HCT116 (cell line): Measurements from ENCODE around the gene PRSS33. TPM values are rescaled to one million over a fixed set of nuclear protein-coding genes. Genes with fewer than 3 reads are reported as not detected.

ENCODE experiments used
- ATAC-seq: fragments of 200-7000 bp; cut with Tn5 transposase; 2 replicates; pipeline ENCODE4 v1.9.1; 2020; ENCODE audit warnings: mild to moderate bottlenecking, moderate library complexity
- BruUV-seq: library from RNA; stranded (reverse); fragments of 400-500 nt; replicated peaks from 2 replicates; lab custom pipeline; 2021; lab: Mats Ljungman, UMichigan
- CTCF ChIA-PET: fragments of 300-600 bp; sonication (Branson Sonifier 250); formaldehyde crosslinking; loops from one replicate; lab custom pipeline; 2021; ENCODE audit warnings: antibody characterized with exemption; lab: Charles Lee
- POLR2A ChIA-PET: fragments of 300-600, 350-600 bp; sonication (Branson Sonifier 250); formaldehyde crosslinking; loops from one replicate; lab custom pipeline; 2021; ENCODE audit warnings: antibody characterized with exemption; lab: Charles Lee
- RAD21 ChIA-PET, 2 experiments: fragments of 300-600 bp; sonication (Branson Sonifier 250); formaldehyde crosslinking; loops; one replicate each; lab custom pipeline; 2023; ENCODE audit warnings: low total read pairs in 2 of 2; ENCODE audit not compliant: uncharacterized antibody in 2 of 2, unreplicated experiment in 2 of 2, low non-redundant PET in 1 of 2; lab: Charles Lee
- DNase-seq: peaks from one replicate; pipeline ENCODE4 v3.0.0-alpha.2; 2010; ENCODE audit warnings: low read depth, low spot score
- H2AFZ ChIP-seq: fragments of 200-600 bp; shearing (Covaris generic), sonication (generic); 2 replicates; pipeline ENCODE4 v1.6.1; 2017; ENCODE audit warnings: low read depth, mixed run types, mixed read lengths, antibody characterized with exemption, low read length; ENCODE audit not compliant: poor library complexity, severe bottlenecking
- H3K27ac ChIP-seq: 2 replicates; pipeline ENCODE4 v1.5.1; 2012; ENCODE audit warnings: low read depth, low read length
- H3K27me3 ChIP-seq: fragments of 200-600 bp; sonication (generic); 2 replicates; pipeline ENCODE4 v1.6.1; 2016; ENCODE audit warnings: mixed run types, low read length, mixed read lengths; ENCODE audit not compliant: insufficient read depth
- H3K36me3 ChIP-seq, 2 experiments: fragments of 200-500 bp in 1 of 2; fragments of 200-600 bp in 1 of 2; sonication (Bioruptor generic) in 1 of 2; sonication (generic) in 1 of 2; 2 replicates each; pipeline versions ENCODE4 v1.5.1 to v1.6.1; 2014 to 2016; ENCODE audit warnings: low read length in 2 of 2, inconsistent platforms in 1 of 2, mixed read lengths in 1 of 2, mixed run types in 1 of 2; ENCODE audit not compliant: insufficient read depth in 2 of 2, control insufficient read depth in 1 of 2
- H3K4me1 ChIP-seq, 2 experiments: fragments of 200-600 bp in 1 of 2; sonication (generic) in 1 of 2; 2 replicates each; pipeline versions ENCODE4 v1.5.1 to v1.6.1; 2012 to 2017; ENCODE audit warnings: low read length in 2 of 2, inconsistent platforms in 1 of 2, mild to moderate bottlenecking in 1 of 2, mixed read lengths in 1 of 2, mixed run types in 1 of 2, moderate library complexity in 1 of 2; ENCODE audit not compliant: insufficient read depth in 2 of 2, control insufficient read depth in 1 of 2
- H3K4me2 ChIP-seq: fragments of 200-600 bp; sonication (generic); 2 replicates; pipeline ENCODE4 v1.6.1; 2017; ENCODE audit warnings: mixed run types, low read length, mixed read lengths
- H3K4me3 ChIP-seq, 2 experiments: fragments of 200-600 bp in 1 of 2; sonication (generic) in 1 of 2; replicated peaks in 1 of 2; 2 replicates each; pipeline ENCODE4 v1.5.1; 2011 to 2016; ENCODE audit warnings: low read length in 2 of 2, control low read depth in 1 of 2, low read depth in 1 of 2, mild to moderate bottlenecking in 1 of 2, mixed read lengths in 1 of 2, mixed run types in 1 of 2
- H3K79me2 ChIP-seq: fragments of 200-600 bp; sonication (generic); 2 replicates; pipeline ENCODE4 v1.6.1; 2017; ENCODE audit warnings: mild to moderate bottlenecking, mixed run types, low read length, moderate library complexity, mixed read lengths; ENCODE audit not compliant: insufficient read depth
- H3K9ac ChIP-seq: fragments of 200-600 bp; sonication (generic); 2 replicates; pipeline ENCODE4 v1.6.1; 2016; ENCODE audit warnings: low read length, mixed read lengths
- H3K9me2 ChIP-seq: fragments of 200-600 bp; sonication (generic), shearing (Covaris generic); 2 replicates; pipeline ENCODE4 v1.6.1; 2017; ENCODE audit warnings: mixed run types, mild to moderate bottlenecking, moderate library complexity; ENCODE audit not compliant: insufficient read depth
- H3K9me3 ChIP-seq, 2 experiments: fragments of 200-500 bp in 1 of 2; fragments of 200-600 bp in 1 of 2; sonication (Bioruptor generic) in 1 of 2; sonication (generic) in 1 of 2; 2 replicates each; pipeline ENCODE4 v1.6.1; 2014 to 2017; ENCODE audit warnings: low read length in 2 of 2, mixed read lengths in 2 of 2, inconsistent platforms in 1 of 2, low read depth in 1 of 2, mild to moderate bottlenecking in 1 of 2, mixed run types in 1 of 2, moderate library complexity in 1 of 2; ENCODE audit not compliant: control insufficient read depth in 1 of 2, insufficient read depth in 1 of 2
- H4K20me1 ChIP-seq: fragments of 200-600 bp; sonication (generic), shearing (Covaris generic); 2 replicates; pipeline ENCODE4 v1.6.1; 2017; ENCODE audit warnings: mixed run types, mild to moderate bottlenecking, moderate library complexity; ENCODE audit not compliant: insufficient read depth
- CBX3 ChIP-seq: IDR thresholded peaks from 2 replicates; pipeline ENCODE4 v1.6.1; 2012; ENCODE audit warnings: low read depth
- CEBPB ChIP-seq: IDR thresholded peaks from 2 replicates; pipeline ENCODE4 v1.6.1; 2012; ENCODE audit warnings: low read depth
- EGR1 ChIP-seq: IDR thresholded peaks from 2 replicates; pipeline ENCODE4 v1.6.1; 2012; ENCODE audit warnings: low read depth
- ELF1 ChIP-seq: IDR thresholded peaks from 2 replicates; pipeline ENCODE4 v1.6.1; 2012; ENCODE audit warnings: low read depth, borderline replicate concordance
- EZH2 ChIP-seq: fragments of 200-600 bp; sonication (generic); IDR thresholded peaks from 2 replicates; pipeline ENCODE4 v1.6.1; 2017; ENCODE audit warnings: antibody characterized with exemption, mixed run types
- EZH2phosphoT487 ChIP-seq: fragments of 200-600 bp; IDR thresholded peaks from 2 replicates; pipeline ENCODE4 v1.6.1; 2018; ENCODE audit warnings: antibody characterized with exemption, borderline replicate concordance
- FOSL1 ChIP-seq: IDR thresholded peaks from 2 replicates; pipeline ENCODE4 v1.6.1; 2012; ENCODE audit warnings: low read depth
- JUND ChIP-seq: IDR thresholded peaks from 2 replicates; pipeline ENCODE4 v1.6.1; 2012
- POLR2A ChIP-seq: IDR thresholded peaks from 2 replicates; pipeline ENCODE4 v1.7.0; 2011; ENCODE audit warnings: borderline replicate concordance; ENCODE audit not compliant: insufficient read depth, insufficient read length; ENCODE audit errors: extremely low read depth
- POLR2AphosphoS5 ChIP-seq: IDR thresholded peaks from 2 replicates; pipeline ENCODE4 v1.6.1; 2011; ENCODE audit warnings: mild to moderate bottlenecking, low read depth, low read length, moderate library complexity
- RAD21 ChIP-seq: IDR thresholded peaks from 2 replicates; pipeline ENCODE4 v1.6.1; 2012; ENCODE audit warnings: low read depth, mild to moderate bottlenecking
- SP1 ChIP-seq: IDR thresholded peaks from 2 replicates; pipeline ENCODE4 v1.6.1; 2012; ENCODE audit warnings: low read depth
- YY1 ChIP-seq: IDR thresholded peaks from 2 replicates; pipeline ENCODE4 v1.6.1; 2011; ENCODE audit warnings: low read length, low read depth, moderate library complexity, mild to moderate bottlenecking; ENCODE audit not compliant: insufficient replicate concordance; ENCODE audit errors: extremely low read depth
- ZNF274 ChIP-seq: fragments of 200-500 bp; sonication (Bioruptor generic); IDR thresholded peaks from 2 replicates; pipeline ENCODE4 v1.6.1; 2014; ENCODE audit warnings: mild to moderate bottlenecking, low read depth, low read length, inconsistent platforms
- intact Hi-C: fragments of 100-400 bp; cut with micrococcal nuclease; formaldehyde crosslinking; loops from 2 replicates; pipeline ENCODE4 v1.10.0; 2022
- total RNA-seq: library from RNA; stranded (reverse); gene quantifications from one replicate; pipeline ENCODE4 v1.2.1, GENCODE V29; 2021; ENCODE audit not compliant: unreplicated experiment
- TF ChIP-seq, protein P1 (sequence below), 3 experiments: fragments of 200-600 bp in 1 of 3; sonication (generic) in 1 of 3; IDR thresholded peaks in 2 of 3; conservative IDR thresholded peaks in 1 of 3; 2 replicates each; pipeline ENCODE4 v1.5.1; 2012 to 2017; ENCODE audit warnings: low read depth in 2 of 3, low read length in 2 of 3, antibody characterized with exemption in 1 of 3, borderline replicate concordance in 1 of 3, control low read depth in 1 of 3, mild to moderate bottlenecking in 1 of 3, mixed read lengths in 1 of 3, mixed run types in 1 of 3, moderate library complexity in 1 of 3; ENCODE audit not compliant: insufficient read depth in 1 of 3
- TF ChIP-seq, protein P2 (sequence below): IDR thresholded peaks from 2 replicates; pipeline ENCODE4 v1.6.1; 2012

Gene PRSS33
- total RNA-seq, 1 experiment from 2014 or later: not detected

DNA sequence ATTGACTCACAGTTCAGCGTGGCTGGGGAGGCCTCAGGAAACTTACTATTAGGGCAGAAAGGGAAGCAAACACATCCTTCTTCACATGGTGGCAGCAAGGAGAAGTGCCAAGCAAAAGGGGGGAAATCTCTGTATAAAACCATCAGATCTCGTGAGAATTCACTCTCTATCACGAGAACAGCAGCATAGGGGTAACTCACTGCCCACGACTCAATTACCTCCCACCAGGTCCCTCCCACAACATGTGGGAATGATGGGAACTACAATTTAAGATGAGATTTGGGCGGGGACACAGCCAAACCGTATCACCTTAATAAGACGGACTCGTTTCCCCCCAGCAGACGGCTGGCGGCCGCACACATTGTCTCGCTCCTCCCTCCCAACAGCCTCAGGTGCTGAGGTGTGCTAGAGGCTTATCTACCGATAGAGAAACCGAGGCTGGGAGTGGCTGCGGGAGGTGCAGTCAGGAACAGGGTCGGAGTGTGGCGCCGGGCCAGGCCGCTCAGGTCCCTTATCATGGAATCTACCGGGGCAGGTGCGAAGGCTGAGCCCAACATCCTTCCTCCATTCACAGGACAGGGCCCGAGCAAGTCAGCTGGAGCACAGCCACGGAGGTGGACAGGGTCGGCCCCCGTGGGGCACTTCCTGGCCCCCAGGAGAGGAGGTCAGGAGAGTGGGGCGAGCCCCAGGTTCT is 37.8 kb upstream of the PRSS33 start:
- H3K4me2 ChIP-seq: no peak overlapping the region
- H3K9ac ChIP-seq: no peak overlapping the region
- no peak overlapping the region for H3K27ac ChIP-seq
- no peaks in the 10 kb centered on the region for H4K20me1 ChIP-seq
- no peak for DNase-seq
- no TSS peak for BruUV-seq
- H3K9me3 ChIP-seq: no peaks in the 10 kb centered on the region
- H3K36me3 ChIP-seq: no peaks in the 10 kb centered on the region
- H3K27me3 ChIP-seq: no peaks in the 10 kb centered on the region
- RAD21 ChIA-PET: no interaction called here
- H3K4me1 ChIP-seq: no peaks in the 10 kb centered on the region
- intact Hi-C loops: no loop called here
- no peak overlapping the region for H3K4me3 ChIP-seq
- no peaks in the 10 kb centered on the region for H3K79me2 ChIP-seq
- H3K9me2 ChIP-seq: no peaks in the 10 kb centered on the region
- H2AFZ ChIP-seq: no peak overlapping the region
- CTCF ChIA-PET: no interaction called here
- TF ChIP-seq CEBPB (no peak), ZNF274 (no peak), SP1 (no peak), EZH2phosphoT487 (no peak), YY1 (no peak), JUND (no peak), FOSL1 (no peak), RAD21 (no peak), EZH2 (no peak), POLR2A (no peak), ELF1 (no peak), EGR1 (no peak), POLR2AphosphoS5 (no peak), CBX3 (no peak)
- TF ChIP-seq, protein P1, sequence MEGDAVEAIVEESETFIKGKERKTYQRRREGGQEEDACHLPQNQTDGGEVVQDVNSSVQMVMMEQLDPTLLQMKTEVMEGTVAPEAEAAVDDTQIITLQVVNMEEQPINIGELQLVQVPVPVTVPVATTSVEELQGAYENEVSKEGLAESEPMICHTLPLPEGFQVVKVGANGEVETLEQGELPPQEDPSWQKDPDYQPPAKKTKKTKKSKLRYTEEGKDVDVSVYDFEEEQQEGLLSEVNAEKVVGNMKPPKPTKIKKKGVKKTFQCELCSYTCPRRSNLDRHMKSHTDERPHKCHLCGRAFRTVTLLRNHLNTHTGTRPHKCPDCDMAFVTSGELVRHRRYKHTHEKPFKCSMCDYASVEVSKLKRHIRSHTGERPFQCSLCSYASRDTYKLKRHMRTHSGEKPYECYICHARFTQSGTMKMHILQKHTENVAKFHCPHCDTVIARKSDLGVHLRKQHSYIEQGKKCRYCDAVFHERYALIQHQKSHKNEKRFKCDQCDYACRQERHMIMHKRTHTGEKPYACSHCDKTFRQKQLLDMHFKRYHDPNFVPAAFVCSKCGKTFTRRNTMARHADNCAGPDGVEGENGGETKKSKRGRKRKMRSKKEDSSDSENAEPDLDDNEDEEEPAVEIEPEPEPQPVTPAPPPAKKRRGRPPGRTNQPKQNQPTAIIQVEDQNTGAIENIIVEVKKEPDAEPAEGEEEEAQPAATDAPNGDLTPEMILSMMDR (IDR thresholded peaks at IDR 0.05 in 2 of 3, conservative IDR thresholded peaks at IDR 0.05 in 1 of 3; ENCODE audit: borderline replicate concordance in 1 of 3, insufficient read depth in 1 of 3, low read depth in 2 of 3, low read length in 2 of 3): no peak
- TF ChIP-seq, protein P2, sequence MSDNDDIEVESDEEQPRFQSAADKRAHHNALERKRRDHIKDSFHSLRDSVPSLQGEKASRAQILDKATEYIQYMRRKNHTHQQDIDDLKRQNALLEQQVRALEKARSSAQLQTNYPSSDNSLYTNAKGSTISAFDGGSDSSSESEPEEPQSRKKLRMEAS: no peak
- TF ChIP-seq, all 23 proteins: peak for 0
- ATAC-seq: no peak
- POLR2A ChIA-PET: no interaction called here
